ENCODE measurements around the gene TMEM266.

Gene TMEM266

DNA sequence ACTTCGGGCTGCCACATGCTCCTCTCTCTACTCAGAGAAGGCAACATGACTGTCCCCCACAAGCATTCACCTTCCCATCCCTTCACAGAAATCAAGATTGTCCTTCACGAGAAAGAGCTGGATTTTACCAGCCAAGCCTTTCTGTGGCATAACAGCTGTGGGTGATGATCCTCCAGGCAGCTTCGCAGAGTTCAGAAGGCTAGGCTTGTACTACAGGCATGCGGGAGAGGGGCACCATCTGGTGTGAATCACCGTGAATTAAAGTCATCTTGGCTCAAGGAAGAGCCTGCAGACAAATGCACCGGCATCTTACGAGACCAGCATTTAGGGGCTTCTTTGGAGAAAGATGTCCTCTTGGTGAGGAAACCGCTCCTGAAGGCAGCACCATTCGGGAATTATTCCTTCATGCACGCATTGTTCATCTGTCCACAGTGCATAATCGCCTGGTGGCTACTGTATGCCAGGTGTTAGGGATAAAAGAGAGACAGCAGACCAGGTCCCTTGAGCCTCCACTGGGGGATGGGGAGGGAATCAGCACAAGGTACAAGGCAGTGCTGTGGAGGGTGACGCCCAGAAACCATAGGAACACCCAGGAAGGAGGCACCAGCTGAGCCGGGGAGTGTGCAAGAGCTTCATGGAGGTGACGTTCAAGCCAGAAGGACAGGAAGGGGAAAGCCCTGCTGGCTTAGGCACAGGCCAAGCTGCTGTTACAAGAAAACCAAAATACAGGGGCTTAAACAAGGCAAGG lies 108.6 kb downstream of the TMEM266 start:
- Histone ChIP-seq H3K4me3 (ENCODE audit: low read depth, low read length) (no peak overlapping the region), H3K27me3 (ENCODE audit: control insufficient read depth, insufficient read depth, low read length) (no peaks in the 10 kb centered on the region), H3K36me3 (ENCODE audit: control insufficient read depth, insufficient read depth, low read length) (no peaks in the 10 kb centered on the region), H3K4me1 (ENCODE audit: control insufficient read depth, insufficient read depth, low read length) (peaks cover 4% of the 10 kb centered on the region), H3K9me3 (ENCODE audit: control insufficient read depth, insufficient read depth, low read length) (no peaks in the 10 kb centered on the region), H3K9ac (ENCODE audit: low read depth, low read length) (no peak overlapping the region)

DNA sequence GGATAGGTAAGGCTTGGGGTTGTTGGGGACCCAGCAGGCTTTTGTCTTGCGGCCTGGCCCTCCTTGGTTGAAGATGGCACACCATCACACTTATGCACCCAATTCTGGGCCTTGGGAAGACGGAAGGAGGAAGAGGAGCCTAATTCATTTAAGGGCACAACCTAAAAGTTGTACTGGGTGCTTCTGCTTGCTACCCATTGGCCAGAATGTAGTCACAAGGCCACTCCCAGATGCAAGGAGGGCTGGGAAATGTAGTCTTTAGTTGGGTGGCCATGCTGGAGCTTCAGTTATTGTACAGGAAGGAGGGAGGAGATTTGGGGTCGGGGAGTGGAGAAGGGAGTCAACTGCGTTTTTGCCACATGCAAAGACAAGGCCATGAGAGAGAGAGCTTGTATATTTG lies 109.2 kb downstream of the TMEM266 start:
- Histone ChIP-seq H3K9me3 (ENCODE audit: control insufficient read depth, insufficient read depth, low read length) (no peaks in the 10 kb centered on the region), H3K27me3 (ENCODE audit: control insufficient read depth, insufficient read depth, low read length) (no peaks in the 10 kb centered on the region), H3K4me3 (ENCODE audit: low read depth, low read length) (no peak overlapping the region), H3K9ac (ENCODE audit: low read depth, low read length) (no peak overlapping the region), H3K4me1 (ENCODE audit: control insufficient read depth, insufficient read depth, low read length) (peaks cover 4% of the 10 kb centered on the region), H3K36me3 (ENCODE audit: control insufficient read depth, insufficient read depth, low read length) (no peaks in the 10 kb centered on the region)

DNA sequence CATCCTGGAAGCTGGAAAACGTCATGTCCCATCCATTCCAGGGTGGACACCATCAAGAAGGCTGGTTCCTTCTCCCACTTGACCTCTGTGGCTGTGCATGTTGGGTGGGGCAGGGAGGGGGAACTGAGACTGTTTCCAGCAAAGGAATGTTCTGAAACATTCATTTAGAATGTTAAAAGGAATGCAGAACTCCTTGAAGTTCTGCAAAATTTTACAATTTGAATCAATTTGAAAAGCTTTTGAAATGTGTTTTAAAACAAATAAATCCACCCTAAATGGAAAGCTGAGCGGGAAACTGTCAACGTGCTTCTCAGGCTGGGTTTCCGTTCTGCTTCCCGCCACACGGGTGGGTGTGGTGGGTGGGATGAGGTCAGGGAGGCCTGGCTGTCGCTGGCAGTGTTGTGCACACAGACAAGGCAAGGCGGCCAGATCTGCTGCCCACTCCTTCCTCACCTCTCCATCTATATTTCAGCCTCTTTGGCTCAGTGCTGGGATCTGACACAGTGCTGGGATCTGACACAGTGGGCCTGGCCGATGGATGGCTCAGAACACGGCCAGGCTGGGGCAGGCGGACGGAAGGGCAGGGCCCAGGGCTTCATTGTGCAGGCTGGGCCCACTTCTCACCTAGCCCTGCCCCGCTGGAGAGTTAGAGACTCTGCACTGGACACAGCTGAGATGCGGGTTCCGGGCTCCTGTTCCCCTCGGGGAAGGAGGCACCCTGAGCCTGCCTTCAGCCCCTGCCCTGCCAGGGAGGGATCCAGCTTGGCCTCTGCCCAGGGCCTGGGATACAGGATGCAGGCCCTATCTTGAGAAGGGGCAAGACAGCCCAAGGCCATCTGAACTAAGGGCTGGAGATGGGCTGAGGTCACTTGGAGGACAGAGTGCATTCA lies 110.4 kb downstream of the TMEM266 start:
- H3K4me3 ChIP-seq (ENCODE audit: low read depth, low read length), result no peak overlapping the region
- peaks cover 4% of the 10 kb centered on the region for H3K4me1 ChIP-seq (ENCODE audit: control insufficient read depth, insufficient read depth, low read length)
- H3K27me3 ChIP-seq (ENCODE audit: control insufficient read depth, insufficient read depth, low read length), result no peaks in the 10 kb centered on the region
- no peak overlapping the region for H3K9ac ChIP-seq (ENCODE audit: low read depth, low read length)
- no peaks in the 10 kb centered on the region for H3K36me3 ChIP-seq (ENCODE audit: control insufficient read depth, insufficient read depth, low read length)
- H3K9me3 ChIP-seq (ENCODE audit: control insufficient read depth, insufficient read depth, low read length), result no peaks in the 10 kb centered on the region

DNA sequence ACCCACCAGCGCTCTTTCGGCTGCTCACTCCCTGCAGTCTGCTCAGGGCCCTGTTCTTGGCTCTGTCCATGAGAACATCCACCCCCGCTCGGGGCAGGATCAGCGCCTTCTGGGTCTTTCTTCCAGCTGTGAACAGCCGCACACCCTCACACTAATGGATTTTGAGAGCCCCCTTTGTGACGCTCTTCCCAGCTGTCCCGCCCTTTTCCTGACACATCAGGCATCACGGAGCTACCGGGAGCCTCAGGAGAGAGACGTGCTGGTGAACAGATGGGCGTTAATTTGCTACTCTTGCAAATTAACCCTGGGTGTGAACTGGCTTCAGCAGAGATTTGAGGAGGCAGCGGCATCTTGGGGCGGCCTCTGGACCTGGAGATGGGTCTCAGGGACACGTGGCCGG lies 113.0 kb downstream of the TMEM266 start:
- no peaks in the 10 kb centered on the region for H3K9me3 ChIP-seq (ENCODE audit: control insufficient read depth, insufficient read depth, low read length)
- H3K4me1 ChIP-seq (ENCODE audit: control insufficient read depth, insufficient read depth, low read length), result peaks cover 4% of the 10 kb centered on the region
- H3K9ac ChIP-seq (ENCODE audit: low read depth, low read length), result no peak overlapping the region
- no peaks in the 10 kb centered on the region for H3K27me3 ChIP-seq (ENCODE audit: control insufficient read depth, insufficient read depth, low read length)
- no peaks in the 10 kb centered on the region for H3K36me3 ChIP-seq (ENCODE audit: control insufficient read depth, insufficient read depth, low read length)
- H3K4me3 ChIP-seq (ENCODE audit: low read depth, low read length), result no peak overlapping the region

DNA sequence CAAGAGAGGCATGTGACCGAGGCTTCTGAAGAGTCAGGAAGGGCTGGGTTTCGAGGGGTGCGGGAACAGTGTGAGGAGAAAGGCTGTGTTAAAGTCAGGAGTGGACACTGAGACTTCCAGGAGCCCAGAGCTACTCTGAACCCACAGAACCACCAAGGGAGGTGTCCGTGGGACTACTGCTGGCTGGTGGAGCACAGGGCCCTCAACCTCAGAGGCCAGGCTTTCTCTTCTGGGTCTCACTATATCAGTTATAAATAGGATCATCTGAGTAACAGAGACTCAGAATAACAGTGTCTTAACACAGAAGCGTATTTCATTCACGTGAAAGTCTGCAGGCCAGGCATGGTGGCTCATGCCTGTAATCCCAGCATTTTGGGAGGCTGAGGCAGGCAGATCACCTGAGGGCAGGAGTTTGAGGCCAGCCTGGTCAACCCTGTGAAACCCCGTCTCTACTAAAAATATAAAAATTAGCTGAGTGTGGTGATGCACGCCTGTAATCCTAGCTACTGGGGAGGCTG lies 113.6 kb downstream of the TMEM266 start:
- Histone ChIP-seq H3K9ac (ENCODE audit: low read depth, low read length) (no peak overlapping the region), H3K36me3 (ENCODE audit: control insufficient read depth, insufficient read depth, low read length) (no peaks in the 10 kb centered on the region), H3K27me3 (ENCODE audit: control insufficient read depth, insufficient read depth, low read length) (no peaks in the 10 kb centered on the region), H3K9me3 (ENCODE audit: control insufficient read depth, insufficient read depth, low read length) (no peaks in the 10 kb centered on the region), H3K4me1 (ENCODE audit: control insufficient read depth, insufficient read depth, low read length) (peaks cover 4% of the 10 kb centered on the region), H3K4me3 (ENCODE audit: low read depth, low read length) (no peak overlapping the region)

DNA sequence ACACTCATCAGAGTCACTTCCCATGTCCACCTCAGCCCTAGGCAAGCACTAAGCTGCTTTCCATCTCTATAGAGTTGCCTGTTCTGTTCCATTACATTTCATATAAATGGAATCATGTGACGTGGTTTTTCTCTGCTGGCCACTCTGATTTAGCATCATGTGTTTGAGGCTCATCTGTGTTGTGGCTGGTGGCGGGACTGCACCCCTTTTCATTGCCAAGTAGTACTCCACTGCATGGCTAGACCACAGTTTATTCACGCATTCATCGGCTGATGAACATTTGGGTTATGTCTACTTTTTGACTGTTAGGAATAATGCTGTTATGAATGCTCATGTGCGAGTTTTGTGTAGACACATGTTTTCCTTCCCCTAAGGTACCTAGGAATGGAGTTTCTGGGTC lies 114.9 kb downstream of the TMEM266 start:
- no peak overlapping the region for H3K4me3 ChIP-seq (ENCODE audit: low read depth, low read length)
- H3K27me3 ChIP-seq (ENCODE audit: control insufficient read depth, insufficient read depth, low read length), result no peaks in the 10 kb centered on the region
- no peaks in the 10 kb centered on the region for H3K36me3 ChIP-seq (ENCODE audit: control insufficient read depth, insufficient read depth, low read length)
- no peaks in the 10 kb centered on the region for H3K4me1 ChIP-seq (ENCODE audit: control insufficient read depth, insufficient read depth, low read length)
- H3K9ac ChIP-seq (ENCODE audit: low read depth, low read length), result no peak overlapping the region
- H3K9me3 ChIP-seq (ENCODE audit: control insufficient read depth, insufficient read depth, low read length), result no peaks in the 10 kb centered on the region

DNA sequence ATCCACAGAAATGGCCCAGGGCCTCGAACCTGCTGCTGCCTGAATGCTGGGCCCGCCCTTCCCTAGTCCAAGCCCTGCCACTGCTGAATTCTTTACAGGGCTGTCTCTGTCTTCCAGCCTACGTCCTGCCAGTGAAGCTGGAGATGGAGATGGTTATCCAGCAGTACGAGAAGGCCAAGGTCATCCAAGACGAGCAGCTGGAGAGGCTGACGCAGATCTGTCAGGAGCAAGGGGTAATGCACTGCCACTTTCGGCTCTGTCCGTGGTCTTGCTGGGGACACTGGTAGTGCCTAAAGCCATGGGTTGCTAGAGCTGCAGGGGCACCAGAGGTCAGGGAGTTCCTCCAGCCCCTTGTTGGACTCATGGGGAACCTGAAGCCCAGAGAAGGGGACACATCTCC lies 115.7 kb downstream of the TMEM266 start:
- no peaks in the 10 kb centered on the region for H3K27me3 ChIP-seq (ENCODE audit: control insufficient read depth, insufficient read depth, low read length)

DNA sequence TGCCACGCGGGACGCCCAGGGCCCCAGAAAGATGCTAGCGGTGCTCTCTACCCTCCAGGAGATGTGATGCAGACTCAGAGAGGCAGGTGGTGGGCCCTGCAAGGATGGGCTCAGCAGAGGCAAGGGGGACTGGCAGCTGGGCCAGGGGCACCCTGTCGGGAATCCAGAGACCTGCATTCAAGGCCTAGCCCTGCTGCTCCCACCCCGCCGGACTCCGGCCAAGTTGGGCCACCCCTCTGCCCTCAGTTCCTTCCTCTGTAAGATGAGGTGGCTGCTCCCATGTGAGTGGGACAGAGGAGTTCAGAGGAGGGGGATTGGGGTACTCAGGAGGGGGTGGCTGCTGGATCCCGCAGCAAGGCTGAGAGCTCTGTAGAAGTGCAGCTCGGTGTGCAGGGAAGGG lies 116.3 kb downstream of the TMEM266 start:
- Histone ChIP-seq H3K27me3 (ENCODE audit: control insufficient read depth, insufficient read depth, low read length) (no peaks in the 10 kb centered on the region), H3K4me1 (ENCODE audit: control insufficient read depth, insufficient read depth, low read length) (no peaks in the 10 kb centered on the region), H3K9ac (ENCODE audit: low read depth, low read length) (no peak overlapping the region), H3K36me3 (ENCODE audit: control insufficient read depth, insufficient read depth, low read length) (no peaks in the 10 kb centered on the region), H3K4me3 (ENCODE audit: low read depth, low read length) (no peak overlapping the region), H3K9me3 (ENCODE audit: control insufficient read depth, insufficient read depth, low read length) (no peaks in the 10 kb centered on the region)

More for the DNA sequence above, 115.7 kb downstream of the TMEM266 start:
- Histone ChIP-seq H3K36me3 (ENCODE audit: control insufficient read depth, insufficient read depth, low read length) (no peaks in the 10 kb centered on the region), H3K4me1 (ENCODE audit: control insufficient read depth, insufficient read depth, low read length) (no peaks in the 10 kb centered on the region), H3K9ac (ENCODE audit: low read depth, low read length) (no peak overlapping the region), H3K9me3 (ENCODE audit: control insufficient read depth, insufficient read depth, low read length) (no peaks in the 10 kb centered on the region), H3K4me3 (ENCODE audit: low read depth, low read length) (no peak overlapping the region)

DNA sequence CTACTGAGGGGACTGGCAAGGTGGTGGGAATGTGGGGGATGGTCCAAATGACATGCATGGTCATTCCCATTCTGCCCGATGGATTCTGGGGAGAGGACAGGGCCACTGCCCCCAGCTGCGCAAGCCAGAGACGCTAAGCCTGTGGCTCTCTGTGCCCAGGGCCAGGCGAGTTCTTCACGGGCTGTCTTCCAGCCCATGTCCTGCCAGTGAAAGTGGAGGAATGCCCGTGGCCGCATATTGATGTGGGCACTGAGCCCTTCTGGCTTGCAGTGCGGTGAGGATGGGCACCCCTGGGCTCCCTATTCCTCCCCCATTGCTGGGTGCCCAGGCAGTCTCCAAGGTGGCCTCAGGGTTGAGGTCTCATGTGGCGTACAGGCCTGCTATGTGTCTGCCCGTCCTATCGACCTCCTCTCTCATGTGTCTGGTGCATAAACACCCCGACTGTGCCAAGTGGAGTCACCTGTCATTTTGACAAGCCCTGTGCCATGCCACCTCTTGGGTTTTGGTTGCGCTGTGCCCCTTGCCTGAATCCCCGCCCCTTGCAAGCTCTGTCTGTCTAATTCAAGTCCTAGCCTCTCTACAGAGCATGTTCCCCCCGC lies 116.8 kb downstream of the TMEM266 start:
- no peak overlapping the region for H3K9ac ChIP-seq (ENCODE audit: low read depth, low read length)
- no peaks in the 10 kb centered on the region for H3K27me3 ChIP-seq (ENCODE audit: control insufficient read depth, insufficient read depth, low read length)
- no peak overlapping the region for H3K4me3 ChIP-seq (ENCODE audit: low read depth, low read length)
- H3K36me3 ChIP-seq (ENCODE audit: control insufficient read depth, insufficient read depth, low read length), result no peaks in the 10 kb centered on the region
- H3K9me3 ChIP-seq (ENCODE audit: control insufficient read depth, insufficient read depth, low read length), result no peaks in the 10 kb centered on the region
- no peaks in the 10 kb centered on the region for H3K4me1 ChIP-seq (ENCODE audit: control insufficient read depth, insufficient read depth, low read length)

DNA sequence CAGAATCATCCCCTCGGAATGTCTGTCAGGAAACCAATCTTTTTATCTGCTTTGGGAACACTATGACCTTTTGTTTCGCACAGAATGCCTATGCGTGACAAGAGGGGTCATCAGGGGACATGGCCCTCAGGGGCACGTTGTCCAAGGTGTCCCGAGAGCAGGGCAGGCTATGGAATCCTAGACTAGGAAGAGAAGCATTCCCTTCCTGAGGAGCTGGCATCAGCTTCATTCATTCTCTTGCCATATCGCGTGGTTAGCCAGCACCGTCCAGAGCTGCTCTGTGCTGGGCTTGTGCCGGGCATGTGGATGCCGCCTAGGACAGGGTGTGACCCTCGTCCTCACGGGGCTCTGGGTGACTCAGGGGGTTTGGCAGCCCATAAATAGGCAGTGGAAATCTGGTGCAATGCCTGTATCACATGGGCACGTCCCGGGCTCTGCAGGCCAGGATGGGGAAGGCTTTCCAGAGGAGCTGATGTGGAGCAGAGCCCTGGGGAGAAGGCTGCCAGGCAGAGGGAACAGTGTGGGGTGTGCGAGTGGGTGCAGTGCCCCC lies 117.8 kb downstream of the TMEM266 start:
- no peaks in the 10 kb centered on the region for H3K9me3 ChIP-seq (ENCODE audit: control insufficient read depth, insufficient read depth, low read length)
- H3K9ac ChIP-seq (ENCODE audit: low read depth, low read length), result no peak overlapping the region
- no peaks in the 10 kb centered on the region for H3K27me3 ChIP-seq (ENCODE audit: control insufficient read depth, insufficient read depth, low read length)
- no peaks in the 10 kb centered on the region for H3K4me1 ChIP-seq (ENCODE audit: control insufficient read depth, insufficient read depth, low read length)
- H3K36me3 ChIP-seq (ENCODE audit: control insufficient read depth, insufficient read depth, low read length), result no peaks in the 10 kb centered on the region
- no peak overlapping the region for H3K4me3 ChIP-seq (ENCODE audit: low read depth, low read length)

DNA sequence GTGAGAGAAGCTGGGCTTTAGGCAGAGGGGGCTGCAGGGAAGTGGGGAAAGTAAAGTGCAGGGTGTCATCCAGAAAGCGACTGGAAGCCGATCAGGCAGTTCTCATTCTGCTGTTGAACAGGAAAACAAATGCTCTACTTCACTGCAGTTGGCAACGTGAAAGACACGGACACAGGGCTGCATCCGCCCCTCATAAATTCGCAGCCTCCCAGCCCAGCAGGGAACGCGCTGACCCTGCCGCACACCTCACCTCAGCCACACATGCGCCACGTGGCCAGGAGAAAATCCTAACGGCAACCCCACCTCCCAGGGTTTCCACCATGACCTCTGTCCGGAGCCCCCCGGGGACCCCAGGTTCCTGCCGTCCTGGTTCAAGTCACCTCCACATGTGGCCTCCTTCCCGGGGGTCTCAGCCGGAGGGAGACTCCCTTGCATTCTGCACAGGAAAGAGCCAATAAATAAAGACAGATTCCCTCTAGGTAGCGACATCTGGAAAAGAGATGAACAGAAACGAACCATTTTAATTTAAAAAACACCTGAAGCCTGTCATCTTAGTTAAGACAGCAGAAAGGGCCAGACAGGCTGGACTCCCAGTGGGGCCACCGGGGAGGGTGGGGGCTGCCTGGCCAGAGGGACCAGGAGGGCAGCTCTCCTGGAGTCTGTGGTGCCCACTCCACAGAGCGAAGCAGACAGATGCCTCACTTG lies 118.7 kb downstream of the TMEM266 start:
- Histone ChIP-seq H3K9ac (ENCODE audit: low read depth, low read length) (no peak overlapping the region), H3K9me3 (ENCODE audit: control insufficient read depth, insufficient read depth, low read length) (no peaks in the 10 kb centered on the region), H3K4me3 (ENCODE audit: low read depth, low read length) (no peak overlapping the region), H3K36me3 (ENCODE audit: control insufficient read depth, insufficient read depth, low read length) (no peaks in the 10 kb centered on the region), H3K4me1 (ENCODE audit: control insufficient read depth, insufficient read depth, low read length) (no peaks in the 10 kb centered on the region), H3K27me3 (ENCODE audit: control insufficient read depth, insufficient read depth, low read length) (no peaks in the 10 kb centered on the region)

All from iPS-15b (cell line).